HepG2 (cell line): ENCODE results near the gene MSRB3.

Experiments
- POLR2A ChIP-seq, 2 experiments: IDR thresholded peaks; 2 replicates each; pipeline ENCODE4 v1.6.1; 2011; ENCODE audit warnings: low read depth in 2 of 2, low read length in 2 of 2, mild to moderate bottlenecking in 1 of 2, moderate library complexity in 1 of 2; ENCODE audit not compliant: insufficient read depth in 1 of 2
- POLR2AphosphoS5 ChIP-seq: IDR thresholded peaks from 2 replicates; pipeline ENCODE4 v1.6.1; 2012; ENCODE audit warnings: low read depth, low read length
- ZBTB21 ChIP-seq: sonication (generic); formaldehyde crosslinking; IDR thresholded peaks from 2 replicates; pipeline ENCODE4 v1.4.0; 2020; ENCODE audit warnings: missing genetic modification reagents
- TF ChIP-seq, protein P1 (sequence below): sonication (generic); formaldehyde crosslinking; IDR thresholded peaks from 2 replicates; pipeline ENCODE4 v1.4.0; 2020; ENCODE audit warnings: mild to moderate bottlenecking, missing genetic modification reagents, borderline replicate concordance
- TF ChIP-seq, protein P2 (sequence below): sonication (generic); formaldehyde crosslinking; IDR thresholded peaks from 2 replicates; pipeline ENCODE4 v1.5.0; 2020; ENCODE audit warnings: mild to moderate bottlenecking, missing genetic modification reagents, moderate library complexity
- TF ChIP-seq, protein P3 (sequence below): IDR thresholded peaks from 2 replicates; pipeline ENCODE4 v1.6.1; 2016; ENCODE audit warnings: low read depth

DNA sequence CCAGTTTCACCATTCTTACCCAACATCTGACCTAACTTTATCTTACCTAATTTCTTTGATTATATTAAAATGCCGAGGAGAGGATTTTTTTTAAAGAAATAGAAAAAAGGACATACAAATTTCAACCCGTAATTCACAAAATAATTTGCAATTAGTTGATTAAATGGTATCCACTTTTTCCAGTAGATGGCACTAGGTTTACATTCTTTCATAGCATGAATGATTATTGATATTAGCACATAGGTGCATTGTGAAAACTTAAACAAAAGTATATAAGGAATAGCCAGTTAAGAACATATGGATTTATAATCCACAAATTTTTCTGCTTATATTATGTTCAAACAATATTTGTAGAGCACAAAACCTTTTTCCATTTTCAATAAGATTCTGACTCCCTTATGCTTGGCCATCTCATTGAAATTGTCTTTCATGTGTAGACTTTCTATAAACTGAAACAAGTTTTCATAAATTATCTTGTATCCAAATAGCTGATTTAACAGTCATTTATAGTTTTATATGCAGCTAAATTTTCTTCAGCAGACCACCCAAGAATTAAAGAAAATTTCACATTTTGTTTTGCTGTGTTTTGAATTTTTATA lies 35.3 kb downstream of the MSRB3 start:
- TF ChIP-seq ZBTB21 (no peak), POLR2AphosphoS5 (no peak), POLR2A (IDR thresholded peaks at IDR 0.05; ENCODE audit: insufficient read depth in 1 of 2, low read depth in 2 of 2, low read length in 2 of 2) (no peak)
- TF ChIP-seq, protein P1, sequence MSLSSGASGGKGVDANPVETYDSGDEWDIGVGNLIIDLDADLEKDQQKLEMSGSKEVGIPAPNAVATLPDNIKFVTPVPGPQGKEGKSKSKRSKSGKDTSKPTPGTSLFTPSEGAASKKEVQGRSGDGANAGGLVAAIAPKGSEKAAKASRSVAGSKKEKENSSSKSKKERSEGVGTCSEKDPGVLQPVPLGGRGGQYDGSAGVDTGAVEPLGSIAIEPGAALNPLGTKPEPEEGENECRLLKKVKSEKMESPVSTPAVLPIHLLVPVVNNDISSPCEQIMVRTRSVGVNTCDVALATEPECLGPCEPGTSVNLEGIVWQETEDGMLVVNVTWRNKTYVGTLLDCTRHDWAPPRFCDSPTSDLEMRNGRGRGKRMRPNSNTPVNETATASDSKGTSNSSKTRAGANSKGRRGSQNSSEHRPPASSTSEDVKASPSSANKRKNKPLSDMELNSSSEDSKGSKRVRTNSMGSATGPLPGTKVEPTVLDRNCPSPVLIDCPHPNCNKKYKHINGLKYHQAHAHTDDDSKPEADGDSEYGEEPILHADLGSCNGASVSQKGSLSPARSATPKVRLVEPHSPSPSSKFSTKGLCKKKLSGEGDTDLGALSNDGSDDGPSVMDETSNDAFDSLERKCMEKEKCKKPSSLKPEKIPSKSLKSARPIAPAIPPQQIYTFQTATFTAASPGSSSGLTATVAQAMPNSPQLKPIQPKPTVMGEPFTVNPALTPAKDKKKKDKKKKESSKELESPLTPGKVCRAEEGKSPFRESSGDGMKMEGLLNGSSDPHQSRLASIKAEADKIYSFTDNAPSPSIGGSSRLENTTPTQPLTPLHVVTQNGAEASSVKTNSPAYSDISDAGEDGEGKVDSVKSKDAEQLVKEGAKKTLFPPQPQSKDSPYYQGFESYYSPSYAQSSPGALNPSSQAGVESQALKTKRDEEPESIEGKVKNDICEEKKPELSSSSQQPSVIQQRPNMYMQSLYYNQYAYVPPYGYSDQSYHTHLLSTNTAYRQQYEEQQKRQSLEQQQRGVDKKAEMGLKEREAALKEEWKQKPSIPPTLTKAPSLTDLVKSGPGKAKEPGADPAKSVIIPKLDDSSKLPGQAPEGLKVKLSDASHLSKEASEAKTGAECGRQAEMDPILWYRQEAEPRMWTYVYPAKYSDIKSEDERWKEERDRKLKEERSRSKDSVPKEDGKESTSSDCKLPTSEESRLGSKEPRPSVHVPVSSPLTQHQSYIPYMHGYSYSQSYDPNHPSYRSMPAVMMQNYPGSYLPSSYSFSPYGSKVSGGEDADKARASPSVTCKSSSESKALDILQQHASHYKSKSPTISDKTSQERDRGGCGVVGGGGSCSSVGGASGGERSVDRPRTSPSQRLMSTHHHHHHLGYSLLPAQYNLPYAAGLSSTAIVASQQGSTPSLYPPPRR (CRISPR knock-in tag), result no peak
- TF ChIP-seq, protein P2, sequence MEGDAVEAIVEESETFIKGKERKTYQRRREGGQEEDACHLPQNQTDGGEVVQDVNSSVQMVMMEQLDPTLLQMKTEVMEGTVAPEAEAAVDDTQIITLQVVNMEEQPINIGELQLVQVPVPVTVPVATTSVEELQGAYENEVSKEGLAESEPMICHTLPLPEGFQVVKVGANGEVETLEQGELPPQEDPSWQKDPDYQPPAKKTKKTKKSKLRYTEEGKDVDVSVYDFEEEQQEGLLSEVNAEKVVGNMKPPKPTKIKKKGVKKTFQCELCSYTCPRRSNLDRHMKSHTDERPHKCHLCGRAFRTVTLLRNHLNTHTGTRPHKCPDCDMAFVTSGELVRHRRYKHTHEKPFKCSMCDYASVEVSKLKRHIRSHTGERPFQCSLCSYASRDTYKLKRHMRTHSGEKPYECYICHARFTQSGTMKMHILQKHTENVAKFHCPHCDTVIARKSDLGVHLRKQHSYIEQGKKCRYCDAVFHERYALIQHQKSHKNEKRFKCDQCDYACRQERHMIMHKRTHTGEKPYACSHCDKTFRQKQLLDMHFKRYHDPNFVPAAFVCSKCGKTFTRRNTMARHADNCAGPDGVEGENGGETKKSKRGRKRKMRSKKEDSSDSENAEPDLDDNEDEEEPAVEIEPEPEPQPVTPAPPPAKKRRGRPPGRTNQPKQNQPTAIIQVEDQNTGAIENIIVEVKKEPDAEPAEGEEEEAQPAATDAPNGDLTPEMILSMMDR (CRISPR knock-in tag), result peak; percentile 58
- TF ChIP-seq, protein P3, sequence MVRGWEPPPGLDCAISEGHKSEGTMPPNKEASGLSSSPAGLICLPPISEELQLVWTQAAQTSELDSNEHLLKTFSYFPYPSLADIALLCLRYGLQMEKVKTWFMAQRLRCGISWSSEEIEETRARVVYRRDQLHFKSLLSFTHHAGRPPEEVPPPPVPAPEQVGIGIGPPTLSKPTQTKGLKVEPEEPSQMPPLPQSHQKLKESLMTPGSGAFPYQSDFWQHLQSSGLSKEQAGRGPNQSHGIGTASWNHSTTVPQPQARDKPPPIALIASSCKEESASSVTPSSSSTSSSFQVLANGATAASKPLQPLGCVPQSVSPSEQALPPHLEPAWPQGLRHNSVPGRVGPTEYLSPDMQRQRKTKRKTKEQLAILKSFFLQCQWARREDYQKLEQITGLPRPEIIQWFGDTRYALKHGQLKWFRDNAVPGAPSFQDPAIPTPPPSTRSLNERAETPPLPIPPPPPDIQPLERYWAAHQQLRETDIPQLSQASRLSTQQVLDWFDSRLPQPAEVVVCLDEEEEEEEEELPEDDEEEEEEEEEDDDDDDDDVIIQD (CRISPR knock-in tag), result no peak
